ENCODE measurements around the gene NPAS3.

- TF ChIP-seq EZH2 (IDR thresholded peaks at IDR 0.05; ENCODE audit: low read depth) (no peak), CTCF (conservative IDR thresholded peaks at IDR 0.05) (no peak)
Observed at GRCh38 chr14:33010495-33010894, 71.8 kb downstream of the NPAS3 start.
